ENCODE results near the gene PLD5. TPM values are rescaled to one million over a fixed set of nuclear protein-coding genes. Genes with fewer than 3 reads are reported as not detected.

The PLD5 gene
- total RNA-seq, 2 donors from 2014 or later: 0.05 to 1.0 TPM

DNA sequence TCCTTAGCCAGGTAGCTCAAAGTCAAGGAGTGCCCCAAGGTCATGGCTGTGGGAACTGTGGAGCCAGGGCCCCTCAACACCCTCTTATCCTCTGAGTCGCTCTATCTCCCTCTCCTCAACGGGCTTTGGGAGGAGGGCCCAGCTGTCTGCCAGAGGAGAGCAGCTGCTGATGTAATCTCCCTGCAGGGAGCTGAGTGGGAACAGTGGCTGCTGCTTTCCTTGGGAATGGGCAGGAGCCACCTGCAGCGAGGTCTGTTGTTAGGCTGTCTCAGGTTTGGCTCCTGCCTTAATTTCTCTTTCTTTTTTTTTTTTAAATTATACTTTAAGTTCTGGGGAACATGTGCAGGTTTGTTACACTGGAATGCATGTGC is 466.8 kb downstream of the PLD5 start:
- H3K9me3 ChIP-seq: no peaks in the 10 kb centered on the region
- DNase-seq (ENCODE audit: low spot score): no peak
- H3K27me3 ChIP-seq (replicated peaks; ENCODE audit: insufficient read depth): no peaks in the 10 kb centered on the region
- H3K4me1 ChIP-seq (replicated peaks): no peaks in the 10 kb centered on the region
- no peaks in the 10 kb centered on the region for H3K36me3 ChIP-seq
- TF ChIP-seq, protein P1, sequence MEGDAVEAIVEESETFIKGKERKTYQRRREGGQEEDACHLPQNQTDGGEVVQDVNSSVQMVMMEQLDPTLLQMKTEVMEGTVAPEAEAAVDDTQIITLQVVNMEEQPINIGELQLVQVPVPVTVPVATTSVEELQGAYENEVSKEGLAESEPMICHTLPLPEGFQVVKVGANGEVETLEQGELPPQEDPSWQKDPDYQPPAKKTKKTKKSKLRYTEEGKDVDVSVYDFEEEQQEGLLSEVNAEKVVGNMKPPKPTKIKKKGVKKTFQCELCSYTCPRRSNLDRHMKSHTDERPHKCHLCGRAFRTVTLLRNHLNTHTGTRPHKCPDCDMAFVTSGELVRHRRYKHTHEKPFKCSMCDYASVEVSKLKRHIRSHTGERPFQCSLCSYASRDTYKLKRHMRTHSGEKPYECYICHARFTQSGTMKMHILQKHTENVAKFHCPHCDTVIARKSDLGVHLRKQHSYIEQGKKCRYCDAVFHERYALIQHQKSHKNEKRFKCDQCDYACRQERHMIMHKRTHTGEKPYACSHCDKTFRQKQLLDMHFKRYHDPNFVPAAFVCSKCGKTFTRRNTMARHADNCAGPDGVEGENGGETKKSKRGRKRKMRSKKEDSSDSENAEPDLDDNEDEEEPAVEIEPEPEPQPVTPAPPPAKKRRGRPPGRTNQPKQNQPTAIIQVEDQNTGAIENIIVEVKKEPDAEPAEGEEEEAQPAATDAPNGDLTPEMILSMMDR (IDR thresholded peaks at IDR 0.05): no peak
- no peak for TF ChIP-seq POLR2AphosphoS5 (IDR thresholded peaks at IDR 0.05)
- H3K27ac ChIP-seq: no peak overlapping the region
- WGBS: 64% methylated on average over 3 of the region's 3 CpGs
- intact Hi-C loops (cut with DNase I): no loop called here
- no peak overlapping the region for H3K4me3 ChIP-seq

GRCh38 chr1:242056988-242057744 is 467.3 kb downstream of the PLD5 start:
- H3K4me3 ChIP-seq: no peak overlapping the region
- WGBS: 89% methylated on average over 44 of the region's 49 CpGs

DNA sequence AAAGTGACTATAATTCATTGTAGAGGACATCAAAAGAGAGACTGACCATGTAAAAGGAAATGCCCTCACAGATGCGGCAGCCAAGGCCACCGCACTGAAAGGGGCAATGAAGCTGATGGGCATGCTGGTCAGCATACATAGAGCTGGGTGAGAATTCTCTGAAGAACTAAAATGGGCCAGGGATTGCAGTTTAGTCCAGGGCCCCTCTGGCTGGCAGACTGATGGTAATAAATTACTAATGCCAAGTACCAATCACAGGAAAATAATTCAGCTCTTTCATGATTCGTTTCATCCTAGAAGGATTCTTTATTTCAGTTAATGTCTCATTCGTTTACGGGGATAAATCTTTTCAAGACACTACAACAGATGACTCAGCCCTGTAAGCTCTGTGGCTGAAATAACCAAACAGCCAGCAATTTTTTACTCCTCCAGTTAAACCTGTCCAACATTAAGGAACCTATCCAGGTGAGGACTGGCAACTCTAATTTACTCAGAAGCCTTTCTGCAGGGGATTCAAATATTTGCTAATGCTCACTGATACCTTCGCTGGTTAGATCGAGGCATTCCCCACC is 468.7 kb downstream of the PLD5 start:
- Histone ChIP-seq H3K9me3 (no peaks in the 10 kb centered on the region), H3K4me3 (no peak overlapping the region), H3K36me3 (no peaks in the 10 kb centered on the region), H3K27ac (no peak overlapping the region), H3K27me3 (replicated peaks; ENCODE audit: insufficient read depth) (no peaks in the 10 kb centered on the region), H3K4me1 (replicated peaks) (no peaks in the 10 kb centered on the region)
- TF ChIP-seq POLR2AphosphoS5 (IDR thresholded peaks at IDR 0.05): no peak
- no peak for TF ChIP-seq POLR2A (IDR thresholded peaks at IDR 0.05)
- TF ChIP-seq, protein P1 (IDR thresholded peaks at IDR 0.05): no peak
- 30% methylated on average over 7 of the region's 7 CpGs for WGBS
- DNase-seq (ENCODE audit: low spot score): no peak
- intact Hi-C loops (cut with DNase I): no loop called here

More at GRCh38 chr1:242056988-242057744, 467.3 kb downstream of the PLD5 start:
- no peaks in the 10 kb centered on the region for H3K9me3 ChIP-seq
- H3K27me3 ChIP-seq (replicated peaks; ENCODE audit: insufficient read depth): no peaks in the 10 kb centered on the region
- no peak for TF ChIP-seq POLR2AphosphoS5 (IDR thresholded peaks at IDR 0.05)
- TF ChIP-seq, protein P1 (IDR thresholded peaks at IDR 0.05): no peak
- no peak for TF ChIP-seq POLR2A (IDR thresholded peaks at IDR 0.05)
- H3K36me3 ChIP-seq: no peaks in the 10 kb centered on the region
- H3K4me1 ChIP-seq (replicated peaks): no peaks in the 10 kb centered on the region
- H3K27ac ChIP-seq: no peak overlapping the region
- DNase-seq (ENCODE audit: low spot score): no peak
- intact Hi-C loops (cut with DNase I): no loop called here

- Histone ChIP-seq H3K27me3 (replicated peaks; ENCODE audit: insufficient read depth) (no peaks in the 10 kb centered on the region), H3K36me3 (no peaks in the 10 kb centered on the region), H3K4me3 (no peak overlapping the region), H3K9me3 (no peaks in the 10 kb centered on the region), H3K4me1 (replicated peaks) (no peaks in the 10 kb centered on the region), H3K27ac (no peak overlapping the region)
- DNase-seq (ENCODE audit: low spot score): no peak
- intact Hi-C loops (cut with DNase I): no loop called here
- 52% methylated on average over 3 of the region's 3 CpGs for WGBS
- TF ChIP-seq POLR2AphosphoS5 (IDR thresholded peaks at IDR 0.05) (no peak), POLR2A (IDR thresholded peaks at IDR 0.05) (no peak)
- TF ChIP-seq, protein P1 (IDR thresholded peaks at IDR 0.05): no peak
Measured at GRCh38 chr1:242043165-242043564, 481.3 kb downstream of the PLD5 start.

- no peaks in the 10 kb centered on the region for H3K27me3 ChIP-seq (replicated peaks; ENCODE audit: insufficient read depth)
- TF ChIP-seq, protein P1 (IDR thresholded peaks at IDR 0.05): no peak
- TF ChIP-seq POLR2AphosphoS5 (IDR thresholded peaks at IDR 0.05) (no peak), POLR2A (IDR thresholded peaks at IDR 0.05) (no peak)
- H3K4me1 ChIP-seq (replicated peaks): no peaks in the 10 kb centered on the region
- no peak for DNase-seq (ENCODE audit: low spot score)
- H3K27ac ChIP-seq: no peak overlapping the region
- intact Hi-C loops (cut with DNase I): no loop called here
- WGBS: 96% methylated on average over 5 of the region's 5 CpGs
- H3K4me3 ChIP-seq: no peak overlapping the region
- no peaks in the 10 kb centered on the region for H3K36me3 ChIP-seq
- H3K9me3 ChIP-seq: no peaks in the 10 kb centered on the region
Measured at GRCh38 chr1:242034392-242034791, 490.1 kb downstream of the PLD5 start.
